Tibial nerve (tissue), 4 donors: ENCODE results near the gene ZNF407.

Experiments
- EP300 ChIP-seq, 2 donors: sonication (generic); formaldehyde crosslinking; IDR thresholded peaks; one replicate each; pipeline ENCODE4 v1.6.1; 2017; ENCODE audit warnings: antibody characterized with exemption in 2 of 2, mild to moderate bottlenecking in 1 of 2
- POLR2A ChIP-seq, 2 donors: fragments of 450-650 bp; IDR thresholded peaks; one replicate each; pipeline ENCODE4 v1.6.1; 2017; ENCODE audit warnings: antibody characterized with exemption in 2 of 2, mild to moderate bottlenecking in 2 of 2, moderate library complexity in 2 of 2
- TF ChIP-seq, protein P1 (sequence below), 5 experiments: fragments of 200-600 bp in 3 of 5; fragments of 450-650 bp in 2 of 5; sonication (generic) in 3 of 5; IDR thresholded peaks; one replicate each; pipeline ENCODE4 v1.5.1; 2016 to 2019; ENCODE audit warnings: antibody characterized with exemption in 5 of 5, mild to moderate bottlenecking in 3 of 5, moderate library complexity in 2 of 5

DNA sequence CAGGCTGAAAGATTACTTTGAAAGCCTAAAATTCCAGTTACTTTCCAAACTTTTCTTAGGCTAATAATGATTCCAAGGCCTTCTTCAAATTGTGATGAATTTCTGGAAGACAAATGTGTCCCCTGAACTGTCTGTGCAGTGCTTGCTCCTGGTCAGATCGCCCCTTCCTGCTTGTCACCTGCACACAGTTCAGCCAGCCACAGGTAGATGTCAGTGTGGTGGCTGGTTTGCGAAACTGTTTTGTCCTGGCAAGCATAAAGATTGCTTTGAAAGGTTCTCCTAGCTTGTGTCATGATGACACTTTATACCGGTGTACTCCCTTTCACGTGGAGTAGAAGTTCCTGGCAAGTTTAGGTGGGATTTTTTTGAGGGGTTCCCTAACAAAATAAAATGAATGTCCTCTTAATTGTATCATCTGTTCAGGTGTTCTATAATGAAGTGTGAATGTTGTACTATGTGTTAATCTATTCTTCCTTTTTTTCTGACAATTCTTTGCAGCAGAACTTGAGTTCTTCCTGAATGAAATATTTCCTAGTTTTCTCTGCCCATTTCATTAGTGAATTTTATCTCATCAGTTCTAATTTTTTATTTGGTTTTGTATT, 298.8 kb downstream of the ZNF407 start:
- TF ChIP-seq, protein P1, sequence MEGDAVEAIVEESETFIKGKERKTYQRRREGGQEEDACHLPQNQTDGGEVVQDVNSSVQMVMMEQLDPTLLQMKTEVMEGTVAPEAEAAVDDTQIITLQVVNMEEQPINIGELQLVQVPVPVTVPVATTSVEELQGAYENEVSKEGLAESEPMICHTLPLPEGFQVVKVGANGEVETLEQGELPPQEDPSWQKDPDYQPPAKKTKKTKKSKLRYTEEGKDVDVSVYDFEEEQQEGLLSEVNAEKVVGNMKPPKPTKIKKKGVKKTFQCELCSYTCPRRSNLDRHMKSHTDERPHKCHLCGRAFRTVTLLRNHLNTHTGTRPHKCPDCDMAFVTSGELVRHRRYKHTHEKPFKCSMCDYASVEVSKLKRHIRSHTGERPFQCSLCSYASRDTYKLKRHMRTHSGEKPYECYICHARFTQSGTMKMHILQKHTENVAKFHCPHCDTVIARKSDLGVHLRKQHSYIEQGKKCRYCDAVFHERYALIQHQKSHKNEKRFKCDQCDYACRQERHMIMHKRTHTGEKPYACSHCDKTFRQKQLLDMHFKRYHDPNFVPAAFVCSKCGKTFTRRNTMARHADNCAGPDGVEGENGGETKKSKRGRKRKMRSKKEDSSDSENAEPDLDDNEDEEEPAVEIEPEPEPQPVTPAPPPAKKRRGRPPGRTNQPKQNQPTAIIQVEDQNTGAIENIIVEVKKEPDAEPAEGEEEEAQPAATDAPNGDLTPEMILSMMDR (IDR thresholded peaks at IDR 0.05): peak in 4 of 5 experiments; percentile 24 to 35 (median 30)
- TF ChIP-seq POLR2A (IDR thresholded peaks at IDR 0.05) (no peak), EP300 (IDR thresholded peaks at IDR 0.05) (no peak)
